ENCODE results near the gene PSMA3.

The PSMA3 gene

GRCh38 chr14:58299401-58300330, 55.0 kb downstream of the PSMA3 start:
- DNase-seq (ENCODE audit: low read depth): no peak

DNA sequence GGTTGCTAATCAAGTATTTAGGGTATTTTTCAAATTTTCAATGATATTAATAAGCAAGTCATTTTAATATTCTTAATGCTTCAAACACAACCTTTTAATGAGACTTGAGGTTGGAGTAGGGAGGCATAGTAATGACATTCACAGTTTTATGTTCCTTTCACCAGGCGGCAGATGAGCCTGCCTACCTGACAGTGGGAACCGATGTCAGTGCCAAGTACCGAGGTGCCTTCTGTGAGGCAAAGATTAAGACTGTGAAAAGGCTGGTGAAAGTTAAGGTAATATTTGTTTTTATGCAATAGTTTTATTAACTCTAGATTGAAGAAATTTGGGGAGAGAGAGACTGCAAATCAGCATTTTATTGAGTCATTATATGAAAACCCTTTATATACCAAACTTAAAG, 56.8 kb downstream of the PSMA3 start:
- DNase-seq (ENCODE audit: low read depth): no peak

GRCh38 chr14:58305730-58306129, 61.1 kb downstream of the PSMA3 start:
- no peak for DNase-seq (ENCODE audit: low read depth)

GRCh38 chr14:58307597-58308316, 63.1 kb downstream of the PSMA3 start:
- DNase-seq (ENCODE audit: low read depth): no peak

DNA sequence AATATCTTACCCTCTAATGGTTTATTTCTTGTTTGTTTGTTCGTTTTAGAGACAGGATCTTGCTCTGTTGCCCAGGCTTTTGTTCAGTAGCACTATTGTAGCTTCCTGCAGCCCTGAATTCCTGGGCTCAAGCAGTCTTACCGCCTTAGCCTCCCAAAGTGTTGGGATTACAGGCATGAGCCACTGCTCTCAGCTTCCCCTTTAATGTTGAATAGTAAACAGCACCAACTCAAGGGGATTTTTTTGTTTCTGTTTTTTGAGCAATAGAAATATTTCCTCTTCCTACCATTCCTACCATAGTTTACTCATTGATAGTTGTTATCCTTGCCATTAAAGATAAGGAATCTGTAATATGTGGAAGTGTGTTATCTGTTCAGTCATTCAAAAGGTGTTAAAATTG, 64.4 kb downstream of the PSMA3 start:
- no peak for DNase-seq (ENCODE audit: low read depth)

- no peak for DNase-seq (ENCODE audit: low read depth)
These were observed 69.1 kb downstream of the PSMA3 start for GRCh38 chr14:58313699-58314098.

GRCh38 chr14:58315606-58316005, 71.0 kb downstream of the PSMA3 start:
- DNase-seq (ENCODE audit: low read depth): no peak

Measured in stimulated activated CD8-positive, alpha-beta memory T cell treated with anti-CD3 and anti-CD28 coated beads, Interleukin-15, amount 100 ng/mL, for 1 hour (primary cell).